ENCODE data around the gene C1orf53.

The C1orf53 gene

DNA sequence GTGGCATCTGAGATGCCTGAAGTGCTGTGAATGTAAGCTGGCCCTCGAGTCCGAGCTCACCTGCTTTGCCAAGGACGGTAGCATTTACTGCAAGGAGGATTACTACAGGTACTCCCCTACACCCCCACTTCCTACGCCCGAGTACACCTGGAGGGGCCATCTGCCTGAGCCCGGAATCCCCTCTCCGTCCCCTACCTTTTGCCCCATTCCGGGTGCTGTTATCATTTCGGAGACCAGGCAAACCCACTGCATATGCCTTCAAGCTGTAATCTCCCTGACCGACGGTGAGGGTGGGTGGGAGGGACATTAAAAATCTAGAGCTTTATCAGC is 17.6 kb downstream of the C1orf53 start:
- TF ChIP-seq ZFP3 (CRISPR knock-in tag; IDR thresholded peaks at IDR 0.05) = no peak
- TF ChIP-seq TCF4 (CRISPR knock-in tag; IDR thresholded peaks at IDR 0.05; ENCODE audit: borderline replicate concordance) = no peak
- no peak for TF ChIP-seq BACH2 (CRISPR knock-in tag; IDR thresholded peaks at IDR 0.05; ENCODE audit: borderline replicate concordance)
- no peak for TF ChIP-seq SNAI2 (CRISPR knock-in tag; IDR thresholded peaks at IDR 0.05)
- TF ChIP-seq ZNF70 (CRISPR knock-in tag; IDR thresholded peaks at IDR 0.05) = no peak
- no peak for TF ChIP-seq ESRRG (CRISPR knock-in tag; IDR thresholded peaks at IDR 0.05)
- TF ChIP-seq TSHZ2 (CRISPR knock-in tag; IDR thresholded peaks at IDR 0.05) = no peak
- TF ChIP-seq GLIS3 (CRISPR knock-in tag; IDR thresholded peaks at IDR 0.05) = no peak
- TF ChIP-seq CSDC2 (CRISPR knock-in tag; IDR thresholded peaks at IDR 0.05) = no peak
- TF ChIP-seq, protein P1, sequence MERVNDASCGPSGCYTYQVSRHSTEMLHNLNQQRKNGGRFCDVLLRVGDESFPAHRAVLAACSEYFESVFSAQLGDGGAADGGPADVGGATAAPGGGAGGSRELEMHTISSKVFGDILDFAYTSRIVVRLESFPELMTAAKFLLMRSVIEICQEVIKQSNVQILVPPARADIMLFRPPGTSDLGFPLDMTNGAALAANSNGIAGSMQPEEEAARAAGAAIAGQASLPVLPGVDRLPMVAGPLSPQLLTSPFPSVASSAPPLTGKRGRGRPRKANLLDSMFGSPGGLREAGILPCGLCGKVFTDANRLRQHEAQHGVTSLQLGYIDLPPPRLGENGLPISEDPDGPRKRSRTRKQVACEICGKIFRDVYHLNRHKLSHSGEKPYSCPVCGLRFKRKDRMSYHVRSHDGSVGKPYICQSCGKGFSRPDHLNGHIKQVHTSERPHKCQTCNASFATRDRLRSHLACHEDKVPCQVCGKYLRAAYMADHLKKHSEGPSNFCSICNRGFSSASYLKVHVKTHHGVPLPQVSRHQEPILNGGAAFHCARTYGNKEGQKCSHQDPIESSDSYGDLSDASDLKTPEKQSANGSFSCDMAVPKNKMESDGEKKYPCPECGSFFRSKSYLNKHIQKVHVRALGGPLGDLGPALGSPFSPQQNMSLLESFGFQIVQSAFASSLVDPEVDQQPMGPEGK (CRISPR knock-in tag; IDR thresholded peaks at IDR 0.05; ENCODE audit: borderline replicate concordance) = no peak
- TF ChIP-seq RARB (CRISPR knock-in tag; IDR thresholded peaks at IDR 0.05) = no peak
- no peak for TF ChIP-seq OSR1 (CRISPR knock-in tag; IDR thresholded peaks at IDR 0.05)
- no peak for TF ChIP-seq ZNF565 (CRISPR knock-in tag; conservative IDR thresholded peaks at IDR 0.05; ENCODE audit: low read depth)
- TF ChIP-seq, protein P2, sequence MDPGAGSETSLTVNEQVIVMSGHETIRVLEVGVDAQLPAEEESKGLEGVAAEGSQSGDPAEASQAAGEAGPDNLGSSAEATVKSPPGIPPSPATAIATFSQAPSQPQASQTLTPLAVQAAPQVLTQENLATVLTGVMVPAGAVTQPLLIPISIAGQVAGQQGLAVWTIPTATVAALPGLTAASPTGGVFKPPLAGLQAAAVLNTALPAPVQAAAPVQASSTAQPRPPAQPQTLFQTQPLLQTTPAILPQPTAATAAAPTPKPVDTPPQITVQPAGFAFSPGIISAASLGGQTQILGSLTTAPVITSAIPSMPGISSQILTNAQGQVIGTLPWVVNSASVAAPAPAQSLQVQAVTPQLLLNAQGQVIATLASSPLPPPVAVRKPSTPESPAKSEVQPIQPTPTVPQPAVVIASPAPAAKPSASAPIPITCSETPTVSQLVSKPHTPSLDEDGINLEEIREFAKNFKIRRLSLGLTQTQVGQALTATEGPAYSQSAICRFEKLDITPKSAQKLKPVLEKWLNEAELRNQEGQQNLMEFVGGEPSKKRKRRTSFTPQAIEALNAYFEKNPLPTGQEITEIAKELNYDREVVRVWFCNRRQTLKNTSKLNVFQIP (CRISPR knock-in tag; IDR thresholded peaks at IDR 0.05; ENCODE audit: borderline replicate concordance, low read depth) = no peak
- ATAC-seq = no peak

DNA sequence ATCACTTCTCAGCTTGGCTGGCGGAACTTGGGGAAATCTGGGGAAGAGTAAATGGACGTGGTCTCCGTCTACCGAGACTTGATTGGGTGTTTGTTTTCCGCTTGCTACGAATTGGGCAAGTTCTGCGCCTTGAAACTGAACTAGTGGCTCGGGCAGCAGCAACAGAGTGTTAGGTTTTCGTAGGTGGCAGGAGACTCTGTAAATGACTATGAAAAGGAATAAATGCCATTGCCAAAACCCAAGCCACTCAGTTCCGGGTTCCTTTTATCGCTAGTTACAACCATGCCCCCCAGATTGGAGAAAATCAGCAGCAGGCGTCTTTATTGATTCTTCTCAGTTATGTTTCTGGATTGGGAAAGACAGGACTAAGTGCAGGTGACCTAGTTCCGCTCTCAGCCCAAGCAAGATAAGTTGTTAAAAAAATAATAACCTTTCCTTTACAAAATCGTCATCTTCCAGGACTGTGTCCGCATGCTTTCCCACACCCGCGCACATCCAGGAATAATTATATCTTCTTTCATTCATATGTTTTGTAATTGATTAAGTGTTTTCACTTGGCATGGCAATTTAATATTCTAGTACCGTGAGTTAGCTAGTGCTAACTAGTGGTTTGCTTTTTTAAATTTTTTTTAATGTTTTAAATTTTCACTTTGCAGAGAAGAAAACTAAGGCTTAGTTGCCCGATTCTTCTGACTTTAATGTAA is 18.1 kb downstream of the C1orf53 start:
- TF ChIP-seq TSHZ2 (CRISPR knock-in tag; IDR thresholded peaks at IDR 0.05) (no peak), ESRRG (CRISPR knock-in tag; IDR thresholded peaks at IDR 0.05) (no peak), ZNF70 (CRISPR knock-in tag; IDR thresholded peaks at IDR 0.05) (no peak), ARNTL (CRISPR knock-in tag; IDR thresholded peaks at IDR 0.05; ENCODE audit: borderline replicate concordance, low read depth) (no peak), PPARA (CRISPR knock-in tag; IDR thresholded peaks at IDR 0.05; ENCODE audit: borderline replicate concordance) (no peak), SNAI2 (CRISPR knock-in tag; IDR thresholded peaks at IDR 0.05) (no peak), ZNF8 (CRISPR knock-in tag; IDR thresholded peaks at IDR 0.05) (no peak), TOX (CRISPR knock-in tag; IDR thresholded peaks at IDR 0.05; ENCODE audit: borderline replicate concordance) (no peak), TCF4 (CRISPR knock-in tag; IDR thresholded peaks at IDR 0.05; ENCODE audit: borderline replicate concordance) (no peak), ZFP30 (CRISPR knock-in tag; IDR thresholded peaks at IDR 0.05) (no peak), ZC3H10 (CRISPR knock-in tag; IDR thresholded peaks at IDR 0.05) (no peak), CSDC2 (CRISPR knock-in tag; IDR thresholded peaks at IDR 0.05) (no peak), ZNF565 (CRISPR knock-in tag; conservative IDR thresholded peaks at IDR 0.05; ENCODE audit: low read depth) (no peak), OSR1 (CRISPR knock-in tag; IDR thresholded peaks at IDR 0.05) (no peak)
- TF ChIP-seq, protein P1 (CRISPR knock-in tag; IDR thresholded peaks at IDR 0.05; ENCODE audit: borderline replicate concordance) = no peak
- TF ChIP-seq, protein P3, sequence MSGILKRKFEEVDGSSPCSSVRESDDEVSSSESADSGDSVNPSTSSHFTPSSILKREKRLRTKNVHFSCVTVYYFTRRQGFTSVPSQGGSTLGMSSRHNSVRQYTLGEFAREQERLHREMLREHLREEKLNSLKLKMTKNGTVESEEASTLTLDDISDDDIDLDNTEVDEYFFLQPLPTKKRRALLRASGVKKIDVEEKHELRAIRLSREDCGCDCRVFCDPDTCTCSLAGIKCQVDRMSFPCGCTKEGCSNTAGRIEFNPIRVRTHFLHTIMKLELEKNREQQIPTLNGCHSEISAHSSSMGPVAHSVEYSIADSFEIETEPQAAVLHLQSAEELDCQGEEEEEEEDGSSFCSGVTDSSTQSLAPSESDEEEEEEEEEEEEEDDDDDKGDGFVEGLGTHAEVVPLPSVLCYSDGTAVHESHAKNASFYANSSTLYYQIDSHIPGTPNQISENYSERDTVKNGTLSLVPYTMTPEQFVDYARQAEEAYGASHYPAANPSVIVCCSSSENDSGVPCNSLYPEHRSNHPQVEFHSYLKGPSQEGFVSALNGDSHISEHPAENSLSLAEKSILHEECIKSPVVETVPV (CRISPR knock-in tag; IDR thresholded peaks at IDR 0.05) = no peak
- TF ChIP-seq, protein P4, sequence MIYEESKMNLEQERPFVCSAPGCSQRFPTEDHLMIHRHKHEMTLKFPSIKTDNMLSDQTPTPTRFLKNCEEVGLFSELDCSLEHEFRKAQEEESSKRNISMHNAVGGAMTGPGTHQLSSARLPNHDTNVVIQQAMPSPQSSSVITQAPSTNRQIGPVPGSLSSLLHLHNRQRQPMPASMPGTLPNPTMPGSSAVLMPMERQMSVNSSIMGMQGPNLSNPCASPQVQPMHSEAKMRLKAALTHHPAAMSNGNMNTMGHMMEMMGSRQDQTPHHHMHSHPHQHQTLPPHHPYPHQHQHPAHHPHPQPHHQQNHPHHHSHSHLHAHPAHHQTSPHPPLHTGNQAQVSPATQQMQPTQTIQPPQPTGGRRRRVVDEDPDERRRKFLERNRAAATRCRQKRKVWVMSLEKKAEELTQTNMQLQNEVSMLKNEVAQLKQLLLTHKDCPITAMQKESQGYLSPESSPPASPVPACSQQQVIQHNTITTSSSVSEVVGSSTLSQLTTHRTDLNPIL (CRISPR knock-in tag; IDR thresholded peaks at IDR 0.05; ENCODE audit: low read depth) = no peak
- no peak for ATAC-seq

All from SK-N-SH treated with all-trans-retinoic acid at 6 μM for 48 hours (cell line).